ENCODE data around the gene PRRT3. TPM values are rescaled to one million over a fixed set of nuclear protein-coding genes. Genes with fewer than 3 reads are reported as not detected.

The PRRT3 gene
- total and polyA plus RNA-seq, 2 of the 13 experiments (the other 11 are each of a cell fraction or from before 2014, with no cell fraction given), result 0.22 to 0.44 TPM

DNA sequence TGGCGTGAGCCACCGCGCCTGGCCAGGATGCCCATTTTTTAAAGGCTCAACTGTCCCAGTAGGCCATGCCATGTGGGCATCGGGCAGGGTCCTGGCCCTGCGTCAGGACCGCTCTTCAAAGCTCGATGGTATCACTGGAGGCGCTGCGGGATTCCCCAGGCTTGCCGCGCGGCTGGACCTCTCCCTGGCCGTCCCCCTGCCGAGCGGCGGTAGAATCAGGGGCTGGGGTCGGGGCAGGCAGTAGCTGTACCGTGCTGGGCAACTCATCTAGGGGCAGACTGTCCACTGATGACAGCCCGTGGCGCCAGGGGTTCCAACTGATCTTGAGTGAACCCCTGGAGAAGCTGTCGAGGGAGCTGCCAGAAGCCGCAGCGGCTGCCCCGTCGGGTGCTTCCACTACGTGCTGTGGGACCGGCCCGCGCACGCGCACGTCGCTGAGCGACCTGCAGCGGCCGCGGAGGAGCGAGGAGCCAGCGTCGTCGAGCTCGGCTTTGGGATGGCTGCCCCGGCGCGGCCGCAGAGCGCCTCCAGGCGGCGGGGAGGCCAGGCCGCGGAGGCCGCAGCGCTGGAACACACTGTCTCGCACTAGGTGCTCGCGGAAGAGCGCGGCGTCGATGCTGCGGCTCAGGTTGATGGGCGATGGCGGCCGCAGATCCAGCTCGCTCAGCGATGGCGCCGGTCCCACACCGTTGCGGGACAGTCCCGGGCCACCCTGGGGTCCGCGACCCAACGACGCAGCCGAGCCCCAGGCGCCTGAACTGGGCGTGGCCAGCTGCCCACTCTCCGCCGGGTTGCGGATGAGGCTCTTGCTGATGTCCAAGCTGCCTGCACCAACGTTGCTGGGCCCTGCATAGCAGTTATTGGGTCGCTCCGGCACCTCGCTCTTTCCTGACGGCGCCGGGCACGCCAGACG lies 5.8 kb downstream of the PRRT3 start (continued):
- TF ChIP-seq ZNF335 (CRISPR knock-in tag; IDR thresholded peaks at IDR 0.05) (peak; percentile 38; the same call in 1 of the 2 replicates), KAT7 (CRISPR knock-in tag; IDR thresholded peaks at IDR 0.05; ENCODE audit: borderline replicate concordance) (peak; percentile 42), PHF20 (CRISPR knock-in tag; IDR thresholded peaks at IDR 0.05) (peak; percentile 74), AKAP8 (CRISPR knock-in tag; IDR thresholded peaks at IDR 0.05) (peak; percentile 68; the same call in 1 of the 2 replicates), HMGXB4 (CRISPR knock-in tag; IDR thresholded peaks at IDR 0.05; ENCODE audit: borderline replicate concordance in 1 of 2, low read depth in 1 of 2) (peak; percentile 93 to 97), ZNF282 (IDR thresholded peaks at IDR 0.05; ENCODE audit: partially characterized antibody) (no peak), HDAC6 (IDR thresholded peaks at IDR 0.05; ENCODE audit: low read depth, low read length) (no peak), ZFP82 (CRISPR knock-in tag; IDR thresholded peaks at IDR 0.05; ENCODE audit: borderline replicate concordance) (peak; percentile 10; the same call in 1 of the 2 replicates), HOXA3 (CRISPR knock-in tag; IDR thresholded peaks at IDR 0.05) (peak; percentile 92), ISL2 (CRISPR knock-in tag; IDR thresholded peaks at IDR 0.05) (no peak; the same call in 1 of the 2 replicates), POLR2A (IDR thresholded peaks at IDR 0.05; ENCODE audit: insufficient read depth in 1 of 2, low read depth in 2 of 2, low read length in 2 of 2) (peak in 1 of 2 experiments; percentile 45; a peak in 1 of 4 replicates), GZF1 (CRISPR knock-in tag; IDR thresholded peaks at IDR 0.05) (no peak), LCORL (IDR thresholded peaks at IDR 0.05) (no peak), LCORL (CRISPR knock-in tag; IDR thresholded peaks at IDR 0.05) (peak; percentile 86), TEAD2 (CRISPR knock-in tag; IDR thresholded peaks at IDR 0.05) (no peak)
- TF ChIP-seq, protein P1, sequence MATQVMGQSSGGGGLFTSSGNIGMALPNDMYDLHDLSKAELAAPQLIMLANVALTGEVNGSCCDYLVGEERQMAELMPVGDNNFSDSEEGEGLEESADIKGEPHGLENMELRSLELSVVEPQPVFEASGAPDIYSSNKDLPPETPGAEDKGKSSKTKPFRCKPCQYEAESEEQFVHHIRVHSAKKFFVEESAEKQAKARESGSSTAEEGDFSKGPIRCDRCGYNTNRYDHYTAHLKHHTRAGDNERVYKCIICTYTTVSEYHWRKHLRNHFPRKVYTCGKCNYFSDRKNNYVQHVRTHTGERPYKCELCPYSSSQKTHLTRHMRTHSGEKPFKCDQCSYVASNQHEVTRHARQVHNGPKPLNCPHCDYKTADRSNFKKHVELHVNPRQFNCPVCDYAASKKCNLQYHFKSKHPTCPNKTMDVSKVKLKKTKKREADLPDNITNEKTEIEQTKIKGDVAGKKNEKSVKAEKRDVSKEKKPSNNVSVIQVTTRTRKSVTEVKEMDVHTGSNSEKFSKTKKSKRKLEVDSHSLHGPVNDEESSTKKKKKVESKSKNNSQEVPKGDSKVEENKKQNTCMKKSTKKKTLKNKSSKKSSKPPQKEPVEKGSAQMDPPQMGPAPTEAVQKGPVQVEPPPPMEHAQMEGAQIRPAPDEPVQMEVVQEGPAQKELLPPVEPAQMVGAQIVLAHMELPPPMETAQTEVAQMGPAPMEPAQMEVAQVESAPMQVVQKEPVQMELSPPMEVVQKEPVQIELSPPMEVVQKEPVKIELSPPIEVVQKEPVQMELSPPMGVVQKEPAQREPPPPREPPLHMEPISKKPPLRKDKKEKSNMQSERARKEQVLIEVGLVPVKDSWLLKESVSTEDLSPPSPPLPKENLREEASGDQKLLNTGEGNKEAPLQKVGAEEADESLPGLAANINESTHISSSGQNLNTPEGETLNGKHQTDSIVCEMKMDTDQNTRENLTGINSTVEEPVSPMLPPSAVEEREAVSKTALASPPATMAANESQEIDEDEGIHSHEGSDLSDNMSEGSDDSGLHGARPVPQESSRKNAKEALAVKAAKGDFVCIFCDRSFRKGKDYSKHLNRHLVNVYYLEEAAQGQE (IDR thresholded peaks at IDR 0.05; ENCODE audit: borderline replicate concordance in 1 of 2, low read depth in 1 of 2, low read length in 2 of 2), result no peak
- TF ChIP-seq, protein P2, sequence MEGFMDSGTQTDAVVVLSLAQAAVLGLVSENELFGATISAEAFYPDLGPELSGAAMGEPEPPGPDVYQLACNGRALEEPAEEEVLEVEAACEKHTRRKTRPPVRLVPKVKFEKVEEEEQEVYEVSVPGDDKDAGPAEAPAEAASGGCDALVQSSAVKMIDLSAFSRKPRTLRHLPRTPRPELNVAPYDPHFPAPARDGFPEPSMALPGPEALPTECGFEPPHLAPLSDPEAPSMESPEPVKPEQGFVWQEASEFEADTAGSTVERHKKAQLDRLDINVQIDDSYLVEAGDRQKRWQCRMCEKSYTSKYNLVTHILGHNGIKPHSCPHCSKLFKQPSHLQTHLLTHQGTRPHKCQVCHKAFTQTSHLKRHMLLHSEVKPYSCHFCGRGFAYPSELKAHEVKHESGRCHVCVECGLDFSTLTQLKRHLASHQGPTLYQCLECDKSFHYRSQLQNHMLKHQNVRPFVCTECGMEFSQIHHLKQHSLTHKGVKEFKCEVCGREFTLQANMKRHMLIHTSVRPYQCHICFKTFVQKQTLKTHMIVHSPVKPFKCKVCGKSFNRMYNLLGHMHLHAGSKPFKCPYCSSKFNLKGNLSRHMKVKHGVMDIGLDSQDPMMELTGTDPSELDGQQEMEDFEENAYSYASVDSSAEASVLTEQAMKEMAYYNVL (CRISPR knock-in tag; IDR thresholded peaks at IDR 0.05; ENCODE audit: borderline replicate concordance), result no peak; the same call in 1 of the 2 replicates
- TF ChIP-seq, protein P3, sequence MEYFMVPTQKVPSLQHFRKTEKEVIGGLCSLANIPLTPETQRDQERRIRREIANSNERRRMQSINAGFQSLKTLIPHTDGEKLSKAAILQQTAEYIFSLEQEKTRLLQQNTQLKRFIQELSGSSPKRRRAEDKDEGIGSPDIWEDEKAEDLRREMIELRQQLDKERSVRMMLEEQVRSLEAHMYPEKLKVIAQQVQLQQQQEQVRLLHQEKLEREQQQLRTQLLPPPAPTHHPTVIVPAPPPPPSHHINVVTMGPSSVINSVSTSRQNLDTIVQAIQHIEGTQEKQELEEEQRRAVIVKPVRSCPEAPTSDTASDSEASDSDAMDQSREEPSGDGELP (IDR thresholded peaks at IDR 0.05; ENCODE audit: borderline replicate concordance, low read depth), result no peak
- TF ChIP-seq, protein P4, sequence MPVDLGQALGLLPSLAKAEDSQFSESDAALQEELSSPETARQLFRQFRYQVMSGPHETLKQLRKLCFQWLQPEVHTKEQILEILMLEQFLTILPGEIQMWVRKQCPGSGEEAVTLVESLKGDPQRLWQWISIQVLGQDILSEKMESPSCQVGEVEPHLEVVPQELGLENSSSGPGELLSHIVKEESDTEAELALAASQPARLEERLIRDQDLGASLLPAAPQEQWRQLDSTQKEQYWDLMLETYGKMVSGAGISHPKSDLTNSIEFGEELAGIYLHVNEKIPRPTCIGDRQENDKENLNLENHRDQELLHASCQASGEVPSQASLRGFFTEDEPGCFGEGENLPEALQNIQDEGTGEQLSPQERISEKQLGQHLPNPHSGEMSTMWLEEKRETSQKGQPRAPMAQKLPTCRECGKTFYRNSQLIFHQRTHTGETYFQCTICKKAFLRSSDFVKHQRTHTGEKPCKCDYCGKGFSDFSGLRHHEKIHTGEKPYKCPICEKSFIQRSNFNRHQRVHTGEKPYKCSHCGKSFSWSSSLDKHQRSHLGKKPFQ (CRISPR knock-in tag; IDR thresholded peaks at IDR 0.05; ENCODE audit: insufficient replicate concordance), result peak; percentile 58

All from HepG2 (cell line).